GM21717 (cell line): ENCODE results near the gene SYK.

ENCODE experiments used
- ATAC-seq: cut with Tn5 transposase; IDR thresholded peaks from one replicate; pipeline ENCODE4 v1.9.1; 2021; ENCODE audit warnings: mild to moderate bottlenecking, moderate library complexity; ENCODE audit not compliant: unreplicated experiment

SYK gene

GRCh38 chr9:90821697-90822096, 20.1 kb downstream of the SYK start:
- ATAC-seq, result no peak

- ATAC-seq, result no peak
These were observed 21.2 kb downstream of the SYK start for GRCh38 chr9:90822866-90823265.

- ATAC-seq, result no peak
These were observed 24.0 kb downstream of the SYK start for GRCh38 chr9:90825586-90825985.

GRCh38 chr9:90826326-90827020, 24.9 kb downstream of the SYK start:
- ATAC-seq, result no peak

GRCh38 chr9:90827181-90827871, 25.7 kb downstream of the SYK start:
- peak; percentile 64 for ATAC-seq

GRCh38 chr9:90830051-90830450, 28.4 kb downstream of the SYK start:
- ATAC-seq, result no peak

GRCh38 chr9:90830977-90831376, 29.4 kb downstream of the SYK start:
- ATAC-seq, result no peak

GRCh38 chr9:90832261-90832660, 30.6 kb downstream of the SYK start:
- ATAC-seq, result no peak

- no peak for ATAC-seq
These were observed 33.4 kb downstream of the SYK start for GRCh38 chr9:90834828-90835595.

- ATAC-seq, result no peak
These were observed 34.9 kb downstream of the SYK start for GRCh38 chr9:90836411-90837080.

- no peak for ATAC-seq
These were observed 36.5 kb downstream of the SYK start for GRCh38 chr9:90838098-90838497.

- ATAC-seq, result no peak
These were observed 37.0 kb downstream of the SYK start for GRCh38 chr9:90838581-90839154.

- ATAC-seq, result no peak
These were observed 37.6 kb downstream of the SYK start for GRCh38 chr9:90839183-90839728.

GRCh38 chr9:90840696-90841095, 39.1 kb downstream of the SYK start:
- ATAC-seq, result no peak

GRCh38 chr9:90841213-90841612, 39.6 kb downstream of the SYK start:
- no peak for ATAC-seq

GRCh38 chr9:90841615-90842014, 40.0 kb downstream of the SYK start:
- no peak for ATAC-seq

- ATAC-seq, result no peak
These were observed 40.7 kb downstream of the SYK start for GRCh38 chr9:90842176-90842777.

GRCh38 chr9:90842996-90843395, 41.4 kb downstream of the SYK start:
- ATAC-seq, result no peak

- ATAC-seq, result no peak
These were observed 41.9 kb downstream of the SYK start for GRCh38 chr9:90843525-90843924.

GRCh38 chr9:90844326-90844725, 42.7 kb downstream of the SYK start:
- ATAC-seq, result no peak
